ENCODE data around the gene DCBLD2. TPM values are rescaled to one million over a fixed set of nuclear protein-coding genes. Genes with fewer than 3 reads are reported as not detected.

Gene DCBLD2
- total RNA-seq, 4 donors from 2014 or later = 46.0 to 74.3 (median 54.6) TPM

GRCh38 chr3:98829246-98829832, 72.2 kb downstream of the DCBLD2 start:
- 100% methylated on average over 1 of the region's 1 CpG for WGBS, 2 donors
- intact Hi-C loops (cut with DNase I) = no loop called here

DNA sequence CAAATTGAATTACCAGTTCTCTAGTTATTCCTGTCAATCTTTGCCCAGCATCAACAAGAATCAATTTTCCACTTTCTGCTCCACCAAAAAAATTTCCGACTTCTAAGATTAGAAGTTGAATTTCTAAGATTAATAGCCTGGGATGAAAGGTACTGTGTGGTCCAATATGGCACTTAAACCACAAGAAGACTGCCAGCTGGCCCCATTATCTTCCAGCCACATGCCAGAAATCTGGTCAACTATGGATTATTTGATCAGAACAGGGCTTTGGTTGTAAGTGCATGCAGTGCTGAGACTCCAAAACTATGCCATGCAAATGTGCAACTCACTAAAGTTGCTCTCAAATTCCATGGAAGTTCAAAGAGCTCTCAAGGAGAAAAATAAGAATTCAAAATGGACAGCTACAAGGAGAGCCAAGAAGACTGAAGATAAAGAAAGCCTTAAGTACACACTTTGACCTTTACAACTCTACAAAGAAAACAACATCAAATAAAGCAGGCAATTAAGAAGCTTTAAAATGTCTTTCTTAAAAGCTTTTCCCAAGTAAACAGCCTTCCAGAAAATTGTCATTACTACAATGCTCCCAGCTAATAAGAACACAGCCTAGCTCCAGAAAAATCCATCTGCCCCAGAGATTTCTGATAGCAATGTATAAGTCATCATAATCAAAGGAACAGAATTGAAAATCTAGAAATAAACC, 74.1 kb downstream of the DCBLD2 start:
- WGBS, 2 donors = 28 to 68% methylated on average over 1 of the region's 1 CpG
- Histone ChIP-seq H3K36me3 (no peaks in the 10 kb centered on the region), H3K4me1 (peaks cover 7 to 11% of the 10 kb centered on the region in 2 donors), H3K27me3 (no peaks in the 10 kb centered on the region), H3K4me3 (replicated peaks in 1 of 3) (no peak overlapping the region), H3K27ac (no peak overlapping the region), H3K9me3 (no peaks in the 10 kb centered on the region)
- peak in 1 of 2 donors; percentile 18 for DNase-seq
- intact Hi-C loops (cut with DNase I) = no loop called here
- TF ChIP-seq CTCF (IDR thresholded peaks at IDR 0.05) (no peak), POLR2A (IDR thresholded peaks at IDR 0.05) (no peak)

More at GRCh38 chr3:98829246-98829832, 72.2 kb downstream of the DCBLD2 start:
- TF ChIP-seq CTCF (IDR thresholded peaks at IDR 0.05) (no peak), POLR2A (IDR thresholded peaks at IDR 0.05) (no peak)
- DNase-seq = no peak
- Histone ChIP-seq H3K9me3 (no peaks in the 10 kb centered on the region), H3K27ac (no peak overlapping the region), H3K36me3 (no peaks in the 10 kb centered on the region), H3K4me3 (replicated peaks in 1 of 3) (no peak overlapping the region), H3K27me3 (no peaks in the 10 kb centered on the region), H3K4me1 (peaks cover 7 to 11% of the 10 kb centered on the region in 2 donors)

GRCh38 chr3:98826126-98826525, 75.4 kb downstream of the DCBLD2 start:
- intact Hi-C loops (cut with DNase I) = no loop called here
- H3K4me3 ChIP-seq (replicated peaks in 1 of 3) = no peak overlapping the region
- no peak for TF ChIP-seq POLR2A (IDR thresholded peaks at IDR 0.05)
- TF ChIP-seq CTCF (IDR thresholded peaks at IDR 0.05) = no peak
- H3K4me1 ChIP-seq = peaks cover 7 to 11% of the 10 kb centered on the region in 2 donors
- H3K9me3 ChIP-seq = no peaks in the 10 kb centered on the region
- peak overlapping the region in 2 of 3 donors; percentile 9 to 22 for H3K27ac ChIP-seq
- WGBS, 2 donors = 35 to 39% methylated on average over 3 of the region's 3 CpGs
- no peaks in the 10 kb centered on the region for H3K36me3 ChIP-seq
- H3K27me3 ChIP-seq = no peaks in the 10 kb centered on the region
- DNase-seq = peak; percentile 59 to 73

DNA sequence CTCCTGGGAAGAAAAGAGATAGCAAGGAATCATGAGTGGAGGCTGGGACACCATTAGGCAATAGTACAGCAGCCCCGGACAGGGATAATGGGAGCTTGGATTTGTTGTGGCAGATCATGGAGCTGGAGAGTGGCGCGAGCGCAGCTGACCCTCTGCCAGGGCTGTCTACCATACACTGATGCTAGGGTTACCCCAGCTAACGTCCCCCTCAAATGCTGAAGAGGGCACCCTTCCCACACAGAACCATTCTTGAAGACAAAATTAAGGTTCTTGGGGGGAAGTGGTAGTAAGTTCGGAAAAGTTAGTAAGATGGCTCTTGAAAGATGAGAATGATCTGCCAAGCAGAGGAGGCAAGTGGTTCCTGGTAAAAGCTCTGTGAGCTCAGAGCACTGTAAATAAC, 77.2 kb downstream of the DCBLD2 start:
- no peaks in the 10 kb centered on the region for H3K36me3 ChIP-seq
- intact Hi-C loops (cut with DNase I) = no loop called here
- H3K27me3 ChIP-seq = no peaks in the 10 kb centered on the region
- H3K27ac ChIP-seq = no peak overlapping the region
- DNase-seq = no peak
- TF ChIP-seq CTCF (IDR thresholded peaks at IDR 0.05) (peak in 1 of 6 experiments; percentile 9), POLR2A (IDR thresholded peaks at IDR 0.05) (no peak)
- 80 to 97% methylated on average over 6 of the region's 6 CpGs for WGBS, 2 donors
- peaks cover 7 to 11% of the 10 kb centered on the region in 2 donors for H3K4me1 ChIP-seq
- H3K9me3 ChIP-seq = no peaks in the 10 kb centered on the region
- H3K4me3 ChIP-seq (replicated peaks in 1 of 3) = no peak overlapping the region

GRCh38 chr3:98823791-98824190, 77.7 kb downstream of the DCBLD2 start:
- H3K27me3 ChIP-seq = no peaks in the 10 kb centered on the region
- no peak for TF ChIP-seq POLR2A (IDR thresholded peaks at IDR 0.05)
- TF ChIP-seq CTCF (IDR thresholded peaks at IDR 0.05) = no peak
- no peak overlapping the region for H3K4me3 ChIP-seq (replicated peaks in 1 of 3)
- intact Hi-C loops (cut with DNase I) = no loop called here
- no peak overlapping the region for H3K27ac ChIP-seq
- H3K36me3 ChIP-seq = peaks cover 0 to 3% of the 10 kb centered on the region in 2 donors
- H3K9me3 ChIP-seq = no peaks in the 10 kb centered on the region
- peaks cover 7 to 11% of the 10 kb centered on the region in 2 donors for H3K4me1 ChIP-seq
- no peak for DNase-seq
- 96 to 98% methylated on average over 4 of the region's 4 CpGs for WGBS, 2 donors
